GM18511 (cell line): ENCODE results near the gene SV2C.
"Not testable (repeated sequence)": the region's sequence is repeated elsewhere in the genome, so short reads cannot be mapped to it uniquely, and the experiment has no call there.

Experiments used
- ATAC-seq: cut with Tn5 transposase; IDR thresholded peaks from one replicate; pipeline ENCODE4 v1.9.1; 2021; ENCODE audit warnings: mild to moderate bottlenecking, moderate library complexity; ENCODE audit not compliant: unreplicated experiment

SV2C gene

DNA sequence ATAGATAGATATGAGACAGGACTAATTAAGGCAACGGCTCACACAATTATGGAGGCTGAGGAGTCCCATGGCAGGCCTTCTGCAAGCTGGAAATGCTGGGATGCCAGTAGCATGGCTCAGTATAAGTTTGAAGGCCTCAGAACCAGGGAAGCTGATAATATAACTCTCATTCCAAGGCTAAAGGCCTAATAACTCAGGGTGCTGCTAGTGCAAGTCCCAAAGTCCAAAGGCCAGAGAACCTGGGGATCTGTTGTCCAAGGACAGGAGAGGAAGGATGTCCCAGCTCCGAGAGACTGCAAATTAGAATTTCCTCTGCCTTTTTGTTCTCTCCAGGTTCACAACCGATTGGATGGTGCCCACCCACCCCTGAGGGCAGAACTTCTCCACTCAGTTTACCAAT, 114.5 kb downstream of the SV2C start:
- no peak for ATAC-seq

DNA sequence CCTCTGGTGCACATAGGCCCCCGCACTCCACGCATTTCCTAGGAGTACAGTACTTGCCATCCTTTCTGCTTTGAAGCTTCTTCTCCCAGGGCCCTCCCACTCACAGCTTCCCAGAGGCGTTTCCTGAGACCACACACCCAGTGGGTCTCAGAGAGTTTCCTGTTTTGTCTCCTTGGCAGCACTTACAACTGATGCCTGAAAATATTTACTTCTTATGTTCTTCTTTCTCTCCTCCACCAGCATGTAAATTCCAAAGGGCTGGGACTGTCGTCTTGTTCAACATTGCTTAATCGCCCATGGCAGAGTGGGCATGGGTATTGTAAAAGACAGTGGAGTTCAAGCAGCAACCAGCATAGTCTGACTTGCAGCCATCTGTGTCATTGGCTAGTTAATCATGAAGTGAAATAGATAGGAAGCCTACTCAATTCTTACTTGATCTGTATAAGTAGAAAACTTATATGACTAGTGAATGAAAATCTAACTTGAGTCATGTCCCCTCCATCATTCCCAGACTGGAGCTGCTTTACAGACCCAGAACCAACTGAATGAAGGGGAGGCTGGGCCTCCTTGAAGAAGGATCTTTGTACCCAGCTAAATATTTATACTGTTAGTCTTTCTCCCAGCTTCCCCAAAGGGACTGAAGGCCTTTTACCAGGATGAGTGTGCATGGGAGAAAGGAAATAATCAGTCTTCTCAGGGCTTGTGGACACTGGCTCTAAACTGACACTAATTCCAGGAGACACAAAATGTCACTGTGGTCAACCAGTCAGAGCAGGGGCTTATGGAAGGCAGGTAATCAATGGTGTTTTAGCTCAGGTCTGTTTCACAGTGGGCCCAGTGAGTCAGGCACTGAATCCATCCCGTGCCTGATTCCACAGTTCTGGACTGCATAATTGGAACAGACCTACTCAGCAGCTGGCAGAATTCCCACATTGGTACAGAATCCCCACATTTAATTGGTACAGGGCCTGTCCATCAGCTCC, 116.4 kb downstream of the SV2C start:
- ATAC-seq, result no peak

DNA sequence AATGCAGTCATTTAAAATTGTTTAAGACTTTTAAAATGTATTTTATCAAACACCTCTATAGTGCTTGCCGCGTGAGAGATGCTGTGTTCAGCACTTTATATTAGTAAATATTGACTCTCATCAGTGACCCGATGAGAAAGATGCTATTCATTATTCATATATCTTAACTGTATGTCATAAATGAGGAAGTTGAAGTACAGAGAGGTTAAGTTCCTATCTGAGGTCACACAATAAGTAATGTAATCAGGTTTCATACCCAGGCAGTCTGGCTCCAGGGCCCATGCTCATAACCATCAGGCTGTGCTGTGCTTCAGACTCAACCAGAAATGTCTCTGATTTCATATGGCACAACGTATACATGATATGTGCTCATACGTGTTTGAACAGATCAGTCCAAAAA, 119.0 kb downstream of the SV2C start:
- no peak for ATAC-seq

DNA sequence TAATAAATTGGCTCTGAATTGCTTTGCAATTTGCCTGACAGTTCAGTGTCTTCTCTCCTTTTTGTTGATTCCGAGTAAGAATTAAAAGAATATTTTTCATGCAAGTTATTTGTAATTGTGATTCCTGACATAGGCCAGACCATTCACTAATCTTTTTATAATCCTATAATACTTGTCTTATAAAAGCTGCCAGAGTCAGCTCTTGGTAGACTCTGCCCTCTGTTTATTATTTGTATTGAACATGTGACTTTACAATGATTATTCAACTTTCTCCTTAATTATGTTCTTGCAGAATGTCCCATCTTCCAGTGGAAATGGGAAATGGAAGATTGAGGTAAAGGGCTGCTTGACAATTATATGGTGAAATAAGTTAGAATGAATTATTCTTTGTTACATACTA, 121.0 kb downstream of the SV2C start:
- no peak for ATAC-seq

DNA sequence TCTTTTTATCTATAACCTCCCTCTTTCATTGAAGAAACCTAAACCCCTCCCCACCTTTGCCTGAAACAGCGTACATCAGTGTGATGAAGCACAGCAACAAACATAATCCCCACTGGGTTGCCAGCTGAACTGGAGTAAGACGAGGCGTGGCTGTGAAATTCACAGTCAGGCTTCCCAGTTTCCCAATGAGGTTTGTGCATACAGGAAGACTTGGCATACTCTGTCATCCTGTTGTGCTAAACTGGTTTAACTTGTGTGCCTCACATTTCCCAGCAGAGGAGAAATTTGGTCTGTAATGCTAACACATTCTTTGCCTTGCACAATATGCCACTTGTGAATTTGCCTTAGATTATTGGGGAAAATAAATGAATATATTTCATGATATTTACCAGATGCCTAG, 121.5 kb downstream of the SV2C start:
- ATAC-seq, result no peak

DNA sequence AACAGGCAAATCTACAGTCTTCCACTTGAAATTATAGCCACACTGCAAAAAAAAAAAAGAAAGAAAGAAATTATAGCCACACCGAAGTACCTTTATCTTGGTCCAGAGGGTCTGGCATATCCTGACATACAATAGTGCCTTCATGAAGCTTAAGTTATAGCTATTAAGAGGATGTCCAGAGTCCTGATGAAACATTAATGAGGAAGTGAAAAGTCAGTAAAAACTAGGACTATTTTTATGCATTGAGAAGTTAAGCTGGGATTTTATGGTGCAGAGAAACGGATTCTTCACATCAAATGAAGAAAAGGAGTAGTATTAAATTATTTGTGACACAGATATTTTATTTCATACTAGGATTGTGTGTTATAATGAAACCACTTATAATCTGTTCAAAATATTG, 123.9 kb downstream of the SV2C start:
- no peak for ATAC-seq

DNA sequence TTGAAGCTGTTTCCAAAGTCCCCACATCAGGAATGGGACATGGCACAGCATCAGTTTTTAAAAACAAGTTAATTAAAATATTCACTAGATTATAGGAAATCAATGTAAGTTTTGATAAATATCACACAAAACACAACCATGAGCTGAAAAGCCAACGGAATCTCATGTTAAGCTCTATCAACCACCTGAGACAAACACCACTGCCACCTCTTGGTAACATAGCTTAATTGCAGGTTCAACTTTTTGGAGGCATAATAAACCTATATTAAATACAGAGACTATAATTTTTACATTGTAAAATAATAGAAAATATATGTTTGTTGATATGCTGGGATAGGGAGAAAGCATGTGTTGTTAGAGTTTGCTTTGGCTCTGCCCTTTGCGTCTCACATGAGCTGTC, 126.1 kb downstream of the SV2C start:
- ATAC-seq, result no peak

DNA sequence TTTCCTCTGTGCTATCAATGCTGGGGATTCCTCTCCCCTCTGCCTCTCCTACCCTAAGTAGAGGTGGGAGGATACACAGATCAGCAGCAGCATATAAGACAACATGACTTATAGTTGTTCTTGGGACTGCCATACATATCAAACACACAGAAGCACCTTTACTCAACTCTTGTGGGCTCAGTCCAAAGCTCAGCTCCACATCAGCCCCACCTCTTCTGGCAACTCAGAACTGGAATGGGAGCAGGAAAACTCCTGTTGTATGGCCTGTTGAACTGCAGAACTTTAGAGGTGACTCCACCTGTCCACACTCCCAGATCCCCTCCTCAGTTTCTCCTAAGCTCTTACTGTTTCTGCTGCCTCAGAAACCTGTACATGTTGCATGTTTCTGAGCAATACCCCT, 127.8 kb downstream of the SV2C start:
- ATAC-seq, result no peak

DNA sequence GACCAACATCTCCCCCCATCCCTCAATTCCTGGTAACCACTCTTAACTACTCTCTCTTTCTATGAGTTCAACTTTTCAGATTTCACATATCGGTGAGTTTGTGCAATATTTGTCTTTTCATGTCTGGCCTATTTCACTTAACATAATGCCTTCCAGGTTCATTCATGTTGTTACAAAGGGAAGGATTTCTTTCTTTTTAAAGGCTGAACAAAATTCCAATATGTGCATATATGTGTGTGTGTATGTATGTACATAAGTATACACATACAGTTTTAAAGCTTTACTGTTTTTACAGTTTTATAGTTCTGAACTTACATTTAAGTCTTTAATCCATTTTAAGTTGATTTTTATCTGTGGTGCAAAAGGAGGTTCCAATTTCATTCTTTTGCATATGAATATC, 130.7 kb downstream of the SV2C start:
- no peak for ATAC-seq

DNA sequence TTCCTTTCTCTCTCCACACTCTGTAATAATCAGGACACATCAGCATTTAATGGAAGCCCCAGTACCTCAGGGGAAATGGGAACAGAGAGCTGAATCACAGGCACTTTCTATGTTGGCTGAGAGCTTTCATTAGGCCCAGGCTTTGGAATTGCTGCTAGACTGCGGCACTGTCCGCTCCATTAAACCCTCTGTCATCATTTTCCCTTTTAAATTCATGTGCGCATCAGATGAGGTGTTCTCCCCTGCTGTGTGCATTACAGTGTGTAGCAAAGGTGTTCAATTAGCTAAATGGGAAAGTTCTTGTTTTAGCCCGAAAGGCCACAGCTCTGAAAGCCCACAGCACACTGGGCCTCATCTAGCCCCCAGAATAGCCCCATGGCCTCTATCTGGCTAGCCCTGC, 133.6 kb downstream of the SV2C start:
- ATAC-seq, result no peak

DNA sequence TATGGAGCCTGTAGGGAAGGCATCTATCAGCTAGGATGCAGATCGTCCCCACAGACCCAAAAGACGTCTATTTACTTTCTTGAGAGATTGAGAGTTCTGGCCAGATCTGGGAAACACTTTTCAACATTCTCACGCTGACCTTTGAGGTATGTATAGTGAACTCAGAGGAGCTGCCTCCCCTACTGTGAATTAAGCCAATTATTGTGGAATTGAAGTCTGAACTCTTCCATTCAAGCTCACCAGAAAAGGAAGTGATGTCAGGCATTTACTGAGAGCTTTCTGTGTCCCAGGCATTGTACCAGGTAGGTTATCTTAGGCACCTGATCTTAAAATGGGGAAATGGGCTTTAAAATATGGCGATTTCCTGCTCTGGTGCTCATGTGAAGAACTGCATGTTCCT, 136.5 kb downstream of the SV2C start:
- no peak for ATAC-seq

DNA sequence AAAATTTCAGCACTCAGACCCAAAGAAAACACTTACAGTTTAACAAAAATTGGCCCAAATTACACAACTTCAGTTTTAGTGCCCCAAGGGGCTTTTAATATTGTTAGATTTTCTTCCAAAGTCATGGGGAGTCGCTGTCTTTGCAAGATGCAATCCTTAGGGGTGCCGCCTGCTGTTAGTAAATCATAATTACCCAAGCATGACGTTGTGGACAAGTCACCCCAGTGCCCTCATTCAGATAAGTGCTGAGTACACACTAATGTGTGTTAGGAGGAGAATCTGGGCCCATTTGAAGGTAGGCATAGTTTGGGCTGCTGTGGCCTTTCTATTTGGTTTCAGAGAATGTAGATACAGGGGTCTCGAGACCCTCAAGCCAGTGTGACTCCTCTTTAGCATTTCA, 138.1 kb downstream of the SV2C start:
- no peak for ATAC-seq

DNA sequence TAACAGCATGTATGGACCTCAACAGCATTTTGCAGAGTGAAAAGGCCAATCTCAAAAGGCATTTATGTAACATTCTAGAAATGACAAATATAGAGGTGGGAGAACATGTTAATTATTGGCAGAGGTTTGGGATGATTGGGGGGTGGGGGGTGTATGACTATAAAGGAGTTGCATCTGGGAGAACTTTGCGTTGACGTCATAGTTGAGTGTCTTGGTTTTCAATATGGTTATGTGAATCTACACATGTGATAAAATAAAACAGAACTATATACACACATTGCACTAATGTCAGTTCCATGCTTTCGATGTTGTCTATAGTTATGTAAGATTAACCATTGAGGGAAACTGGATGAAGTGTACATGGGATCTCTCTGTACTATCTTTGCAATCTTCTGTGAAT, 139.1 kb downstream of the SV2C start:
- ATAC-seq, result no peak

DNA sequence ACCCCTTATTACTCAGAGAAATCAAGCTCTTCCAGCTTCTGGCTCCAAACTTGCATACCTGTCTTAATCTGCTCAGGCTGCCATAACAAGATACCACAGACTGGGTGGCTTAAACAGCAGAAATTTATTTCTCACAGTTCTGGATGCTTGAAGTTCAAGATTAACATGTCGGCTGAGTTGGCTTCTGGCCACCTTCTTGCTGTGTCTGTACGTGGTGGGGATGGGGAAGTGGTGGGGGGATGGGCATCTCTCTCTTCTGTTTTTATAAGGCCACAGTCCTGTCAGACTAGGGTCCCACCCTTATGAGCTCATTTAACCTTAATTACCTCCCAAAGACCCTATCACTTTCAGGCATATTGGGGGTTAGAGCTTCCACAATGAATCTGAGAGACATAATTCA, 140.5 kb downstream of the SV2C start:
- ATAC-seq, result no peak

DNA sequence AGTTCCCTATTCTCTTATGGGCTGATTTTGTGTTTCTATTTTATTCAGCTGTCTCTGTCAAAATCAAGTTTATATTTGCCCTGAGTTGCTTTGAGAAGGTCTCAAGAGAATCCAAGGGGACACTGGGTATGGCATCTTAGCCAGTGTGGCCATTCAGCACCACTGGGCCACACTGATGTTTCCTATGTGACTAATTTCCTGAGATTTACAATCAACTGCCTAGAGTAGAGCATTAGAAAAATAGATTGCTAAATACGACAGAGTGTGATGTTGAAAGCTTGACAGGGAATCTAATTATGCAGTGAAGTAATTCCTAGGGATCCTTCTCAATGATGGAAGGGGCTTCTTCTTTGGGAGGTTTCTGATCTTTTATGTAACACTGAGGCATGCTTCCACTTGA, 141.7 kb downstream of the SV2C start:
- ATAC-seq, result no peak

DNA sequence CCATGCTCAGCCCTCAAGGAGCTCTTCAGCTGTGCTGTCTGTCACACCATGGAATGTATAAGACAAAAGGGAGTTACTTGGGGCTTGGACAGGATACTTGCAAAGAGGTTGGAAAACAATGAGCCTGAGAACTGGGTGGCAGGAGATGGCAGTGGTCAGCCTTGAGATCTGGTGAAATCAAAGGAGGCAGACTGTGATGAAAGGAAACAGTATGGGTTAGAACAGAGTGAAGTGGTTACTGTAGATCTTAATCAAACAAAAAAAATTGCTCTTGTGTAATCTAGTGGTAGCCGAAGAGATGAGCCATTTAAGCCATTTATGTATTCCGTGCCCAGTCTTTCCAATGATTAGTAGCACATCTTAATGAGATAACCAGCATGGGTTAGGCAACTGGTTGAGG, 142.2 kb downstream of the SV2C start:
- no peak for ATAC-seq

DNA sequence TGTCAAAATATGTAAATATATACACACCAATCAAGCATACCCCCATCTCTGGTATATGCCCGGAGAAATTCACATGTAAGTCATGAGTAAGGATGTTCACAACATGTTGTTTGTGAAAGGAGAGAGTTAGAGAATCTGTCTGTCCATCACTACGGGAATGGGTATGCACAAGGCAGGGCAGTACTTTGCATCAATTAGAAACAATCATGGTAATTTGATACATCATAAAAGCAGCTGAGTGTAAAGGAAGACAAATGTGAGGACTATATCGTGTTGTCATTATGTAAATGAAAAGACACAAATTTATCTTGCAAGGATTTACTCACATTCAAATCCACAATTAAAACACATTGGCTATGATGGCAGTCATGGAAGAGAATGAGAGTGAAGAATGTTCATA, 146.7 kb downstream of the SV2C start:
- no peak for ATAC-seq

DNA sequence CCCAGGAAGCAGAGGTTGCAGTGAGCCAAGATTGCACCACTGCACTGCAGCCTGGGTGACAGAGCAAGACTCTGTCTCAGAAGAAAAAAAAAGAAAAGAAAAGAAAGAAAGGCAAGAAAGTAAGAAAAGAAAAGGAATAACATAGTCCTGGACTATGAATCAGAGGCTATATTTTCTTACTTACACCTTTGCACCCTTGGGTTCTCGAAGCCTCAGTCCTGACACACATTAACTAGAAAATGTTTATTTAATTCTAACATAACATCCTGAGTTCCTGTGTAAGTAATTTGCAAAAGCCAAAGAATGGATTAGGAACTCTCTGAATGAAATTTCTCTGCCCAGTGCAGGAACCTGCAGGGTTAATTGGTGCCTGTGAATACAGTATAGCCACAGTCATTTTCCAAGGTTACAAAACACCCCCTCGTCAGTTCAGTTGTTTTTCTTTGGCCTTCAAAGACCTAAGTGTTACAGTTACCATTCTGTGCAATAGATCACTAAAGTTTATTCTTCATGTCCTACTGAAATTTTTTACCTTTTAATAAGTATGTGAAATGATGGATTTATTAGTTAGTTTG, 147.6 kb downstream of the SV2C start:
- ATAC-seq, result no peak

DNA sequence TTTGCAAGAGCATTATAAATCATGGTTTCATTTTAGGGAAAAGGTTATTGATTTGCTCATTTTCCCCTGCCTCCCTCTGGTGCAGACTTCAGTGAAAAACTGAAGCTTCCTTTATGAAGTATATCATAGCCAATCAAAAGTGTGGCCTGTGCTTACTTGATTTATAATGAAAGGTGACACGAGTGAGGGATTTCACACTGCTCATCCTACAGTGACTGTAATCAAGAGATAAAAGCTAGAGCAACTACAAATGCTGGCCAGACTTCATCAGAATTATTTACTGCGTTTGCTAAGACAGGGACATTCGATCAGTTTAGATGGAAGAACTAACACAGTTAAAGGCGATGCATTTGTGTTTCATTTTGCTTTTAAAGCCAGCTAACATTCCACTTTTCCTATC, 151.5 kb downstream of the SV2C start:
- no peak for ATAC-seq

DNA sequence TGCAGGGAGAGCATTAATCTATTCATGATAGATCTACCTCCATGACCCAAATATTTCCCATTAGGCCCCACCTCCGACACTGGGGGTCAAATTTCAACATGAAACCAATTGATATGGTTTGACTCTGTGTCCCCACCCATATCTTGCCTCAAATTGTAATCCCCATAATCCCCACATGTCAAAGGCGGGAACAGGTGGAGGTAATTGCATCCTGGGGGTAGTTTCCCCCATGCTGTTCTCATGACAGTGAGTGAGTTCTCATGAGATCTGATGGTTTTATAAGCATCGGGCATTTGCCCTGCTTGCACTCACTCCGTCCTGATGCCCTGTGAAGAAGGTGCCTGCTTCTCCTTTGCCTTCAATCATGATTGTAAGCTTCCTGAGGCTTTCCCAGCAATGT, 153.5 kb downstream of the SV2C start:
- no peak for ATAC-seq

DNA sequence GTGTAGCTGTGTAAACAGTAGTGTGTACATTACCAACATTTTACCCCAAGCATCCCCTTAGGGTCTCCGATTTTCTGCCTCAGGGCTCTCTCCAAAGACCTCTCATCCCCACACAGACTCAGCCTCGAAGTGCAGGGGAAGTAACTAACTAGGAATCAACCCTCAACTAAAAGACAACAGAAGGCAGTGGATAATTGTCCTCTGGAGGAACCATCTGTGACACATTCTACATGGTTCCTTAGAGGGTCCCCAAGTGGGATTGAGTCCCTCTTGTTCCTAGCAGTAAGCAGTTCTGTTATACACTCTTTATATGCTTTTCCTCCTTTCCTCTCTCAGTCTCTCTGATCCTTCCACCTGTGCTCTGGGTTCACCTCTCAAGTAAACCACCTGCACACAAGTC, 157.2 kb downstream of the SV2C start:
- no peak for ATAC-seq

DNA sequence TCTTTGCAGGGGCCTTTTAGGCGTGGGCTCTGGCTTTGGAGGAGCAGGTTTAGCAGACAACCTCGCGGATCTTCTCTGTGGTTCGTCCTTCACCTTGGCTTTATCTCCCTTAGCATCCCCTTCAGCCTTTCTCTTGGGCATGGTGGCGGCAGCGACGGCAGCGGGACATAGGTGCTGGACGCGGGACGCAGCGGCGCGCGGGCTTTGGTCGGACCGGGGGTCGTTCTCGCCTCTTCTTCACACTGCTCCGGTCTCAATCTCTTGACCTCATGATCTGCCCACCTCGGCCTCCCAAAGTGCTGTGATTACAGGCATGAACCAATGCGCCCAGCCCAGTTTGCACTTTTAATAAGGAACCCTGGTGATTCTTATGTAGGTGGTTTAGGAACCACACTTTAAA, 159.0 kb downstream of the SV2C start:
- ATAC-seq, result not testable (repeated sequence)

DNA sequence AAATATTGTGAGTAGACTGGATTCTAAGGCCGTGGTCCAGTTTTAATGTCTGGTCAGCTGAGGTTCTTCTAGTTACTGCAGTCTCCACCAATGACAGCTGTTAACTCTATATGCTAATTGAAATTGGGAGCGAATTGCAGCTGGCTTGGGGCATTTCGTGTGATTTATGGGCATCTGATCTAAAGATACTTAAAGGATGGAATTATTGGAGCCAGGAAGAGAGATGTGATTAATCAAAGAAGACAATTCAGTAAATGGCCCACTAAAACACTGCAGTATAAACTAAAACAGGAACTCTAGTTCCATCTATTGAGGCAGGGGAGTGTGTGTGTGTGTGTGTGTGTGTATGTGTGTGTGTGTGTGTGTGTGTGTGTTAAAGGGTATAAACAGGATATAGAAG, 162.4 kb downstream of the SV2C start:
- ATAC-seq, result no peak
